ENCODE data around the gene MAFG.

Gene MAFG

GRCh38 chr17:81967533-81968395 is 40.2 kb upstream of the MAFG start:
- TF ChIP-seq CTCF (IDR thresholded peaks at IDR 0.05; ENCODE audit: insufficient read depth, low read depth, low read length, missing control alignments), result no peak
- H3K4me3 ChIP-seq (ENCODE audit: low read depth, low read length), result no peak overlapping the region
- peak; percentile 84 for DNase-seq (ENCODE audit: low read depth)

GRCh38 chr17:81967244-81967532 is 39.7 kb upstream of the MAFG start:
- no peak overlapping the region for H3K4me3 ChIP-seq (ENCODE audit: low read depth, low read length)
- no peak for DNase-seq (ENCODE audit: low read depth)
- TF ChIP-seq CTCF (IDR thresholded peaks at IDR 0.05; ENCODE audit: insufficient read depth, low read depth, low read length, missing control alignments), result no peak

- no peak for TF ChIP-seq CTCF (IDR thresholded peaks at IDR 0.05; ENCODE audit: insufficient read depth, low read depth, low read length, missing control alignments)
- H3K4me3 ChIP-seq (ENCODE audit: low read depth, low read length), result no peak overlapping the region
- no peak for DNase-seq (ENCODE audit: low read depth)
Measured at GRCh38 chr17:81966343-81967243, 39.1 kb upstream of the MAFG start.

- no peak for DNase-seq (ENCODE audit: low read depth)
- H3K4me3 ChIP-seq (ENCODE audit: low read depth, low read length), result no peak overlapping the region
- no peak for TF ChIP-seq CTCF (IDR thresholded peaks at IDR 0.05; ENCODE audit: insufficient read depth, low read depth, low read length, missing control alignments)
Measured at GRCh38 chr17:81964081-81964849, 36.7 kb upstream of the MAFG start.

GRCh38 chr17:81962499-81963441 is 35.2 kb upstream of the MAFG start:
- no peak for TF ChIP-seq CTCF (IDR thresholded peaks at IDR 0.05; ENCODE audit: insufficient read depth, low read depth, low read length, missing control alignments)
- no peak overlapping the region for H3K4me3 ChIP-seq (ENCODE audit: low read depth, low read length)
- DNase-seq (ENCODE audit: low read depth), result no peak
